Inflammatory macrophage treated with lipopolysaccharide for 4 hours (primary cell): ENCODE results near the gene ERN1.
A peak's percentile ranks its signal among the peaks of the same experiment; 100 is the strongest.

Experiments used
- DNase-seq: peaks from one replicate; pipeline ENCODE4 v3.0.0-alpha.2; 2020

Gene ERN1

DNA sequence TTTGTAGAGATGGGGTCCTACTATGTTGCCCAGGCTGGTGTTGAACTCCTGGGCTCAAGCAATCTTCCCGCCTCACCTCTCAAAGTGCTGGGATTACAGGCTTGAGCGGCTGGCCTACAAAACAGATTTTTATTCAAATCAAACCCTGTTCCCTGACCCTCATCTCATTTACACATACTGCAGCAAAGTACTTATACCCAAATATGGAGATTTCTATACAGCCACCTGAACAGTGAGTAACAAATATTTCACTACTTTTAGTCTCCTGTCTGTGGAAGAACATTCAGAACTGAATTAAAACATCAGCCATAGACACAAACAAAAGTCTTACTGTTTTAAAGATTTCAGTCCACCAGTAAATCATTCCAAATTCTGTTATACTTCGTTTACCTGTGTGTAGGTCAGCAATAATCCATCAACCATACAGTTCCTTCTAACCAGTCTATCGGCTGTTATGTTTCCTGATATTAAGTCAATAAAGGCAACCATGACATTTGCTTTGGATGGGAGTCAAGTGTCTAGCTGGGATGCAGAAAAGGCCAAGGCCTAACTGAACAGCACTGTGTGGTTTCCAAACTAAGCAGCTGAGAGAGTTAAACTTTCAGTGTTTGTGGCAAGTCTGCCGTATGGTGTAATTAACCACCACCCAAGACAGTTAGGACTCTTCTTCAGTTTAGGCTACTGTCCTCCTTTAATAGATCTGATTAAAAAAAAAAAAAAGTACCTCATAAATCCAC, 22.3 kb downstream of the ERN1 start:
- DNase-seq, result no peak

DNA sequence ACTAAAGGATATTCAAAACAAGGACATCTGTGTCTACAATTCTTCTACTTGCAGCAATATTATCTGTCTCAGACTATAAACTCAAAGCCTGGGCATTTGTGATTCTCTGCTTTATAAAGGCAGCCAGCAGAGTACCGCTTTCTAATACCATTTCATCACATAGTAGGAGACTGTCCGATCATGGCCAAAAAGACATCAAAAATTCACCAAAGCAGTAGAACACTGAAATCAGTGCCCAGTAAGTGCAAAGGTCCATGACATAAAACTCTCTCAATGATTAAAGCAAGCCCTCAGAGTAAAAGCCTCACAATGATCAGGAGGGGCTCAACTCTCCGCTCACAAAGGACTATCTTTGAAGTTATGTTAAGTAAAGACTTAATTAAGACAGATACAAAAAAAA, 23.0 kb downstream of the ERN1 start:
- DNase-seq, result no peak

DNA sequence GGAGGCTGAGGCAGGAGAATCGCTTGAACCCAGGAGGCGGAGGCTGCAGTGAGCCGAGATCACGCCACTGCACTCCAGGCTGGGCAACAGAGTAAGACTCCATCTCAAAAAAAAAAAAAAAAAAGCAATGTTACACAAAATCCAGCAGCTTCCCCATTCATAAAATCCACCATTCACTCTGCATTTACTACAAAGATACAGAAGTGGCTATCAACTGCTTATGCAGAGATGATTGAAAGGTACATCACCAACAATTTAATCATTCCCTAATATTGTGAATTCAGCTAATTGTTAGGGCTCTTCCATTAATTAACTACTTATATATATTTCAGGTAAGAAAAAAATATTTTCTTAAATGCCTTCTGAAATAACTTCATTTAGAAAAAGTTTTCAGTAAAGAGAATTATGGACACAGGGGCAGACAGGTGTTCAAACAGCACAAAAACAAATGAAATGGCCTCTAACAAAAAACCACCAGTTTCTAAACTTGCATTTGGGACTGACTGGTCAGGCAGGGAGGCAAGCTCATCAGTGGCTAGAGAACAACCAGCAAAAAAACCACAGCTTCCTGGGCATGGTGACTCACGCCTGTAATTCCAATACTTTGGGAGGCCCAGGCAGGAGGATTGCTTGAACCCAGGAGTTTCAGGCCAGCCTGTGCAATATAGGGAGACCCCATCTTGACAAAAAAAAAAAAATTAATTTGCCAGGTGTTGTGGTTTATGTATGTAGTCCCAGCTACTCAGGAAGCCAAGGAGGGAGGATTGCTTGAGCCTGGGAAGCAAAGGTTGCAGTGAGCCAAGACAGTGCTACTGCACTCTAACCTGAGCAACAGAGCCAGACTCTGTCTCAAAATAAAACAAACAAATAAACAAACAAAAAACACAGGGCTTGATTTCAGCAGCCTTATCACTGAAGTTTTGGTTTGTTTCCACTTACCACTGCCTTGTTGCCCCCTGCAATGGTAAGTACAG, 26.3 kb downstream of the ERN1 start:
- DNase-seq, result peak; percentile 53

DNA sequence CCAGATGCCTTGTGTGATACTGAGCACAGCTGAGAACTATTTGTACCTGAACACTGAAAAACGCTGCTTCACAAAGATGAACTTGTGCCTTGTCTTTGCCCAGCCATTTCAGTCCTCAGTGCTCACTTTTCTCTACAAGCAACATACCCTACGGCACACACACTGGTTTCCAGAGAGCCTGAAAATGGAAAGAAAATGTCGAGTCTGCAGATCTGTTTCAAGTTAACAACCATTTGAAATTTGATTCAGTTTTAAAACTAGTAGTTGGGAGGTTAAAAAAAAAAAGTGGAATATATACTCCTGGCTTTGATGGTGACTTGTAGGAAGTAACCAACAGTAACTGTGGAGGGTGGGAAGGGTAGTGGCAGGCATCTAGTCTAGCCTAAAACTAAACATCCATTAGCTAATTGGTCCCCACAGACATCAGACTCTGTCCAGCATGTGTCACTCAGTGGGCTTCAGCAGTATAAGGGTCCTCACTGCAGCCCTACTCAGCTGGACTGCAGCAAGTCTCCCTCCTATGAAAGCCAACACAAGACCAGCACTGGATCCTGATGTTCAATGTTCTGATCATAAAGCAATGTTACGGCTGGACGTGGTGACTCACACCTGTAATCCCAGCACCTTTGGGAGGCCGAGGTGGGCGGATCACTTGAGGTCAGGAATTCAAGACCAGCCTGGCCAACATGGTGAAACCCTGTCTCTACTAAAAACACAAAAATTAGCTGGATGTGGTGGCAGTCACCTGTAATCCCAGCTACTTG, 27.1 kb downstream of the ERN1 start:
- DNase-seq, result no peak

DNA sequence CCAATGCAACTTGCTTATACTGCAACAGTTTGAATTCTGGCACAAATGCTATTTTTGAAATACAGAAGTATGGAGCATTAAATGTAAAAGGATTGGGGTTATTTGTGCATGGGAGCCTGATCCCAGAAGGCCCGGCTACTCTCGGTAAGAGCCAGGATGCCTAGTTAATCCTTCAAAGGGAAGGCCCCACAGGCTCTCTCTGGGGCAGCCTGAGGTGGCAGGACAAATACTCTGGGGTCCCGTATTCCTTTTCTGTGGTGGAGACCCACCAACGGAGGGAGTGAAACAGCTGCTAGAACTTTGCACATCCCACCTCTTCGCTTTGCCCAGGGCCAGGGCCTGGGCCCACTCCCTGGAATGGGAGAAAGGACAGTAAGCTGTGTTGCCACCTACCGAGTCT, 30.4 kb downstream of the ERN1 start:
- DNase-seq, result no peak

DNA sequence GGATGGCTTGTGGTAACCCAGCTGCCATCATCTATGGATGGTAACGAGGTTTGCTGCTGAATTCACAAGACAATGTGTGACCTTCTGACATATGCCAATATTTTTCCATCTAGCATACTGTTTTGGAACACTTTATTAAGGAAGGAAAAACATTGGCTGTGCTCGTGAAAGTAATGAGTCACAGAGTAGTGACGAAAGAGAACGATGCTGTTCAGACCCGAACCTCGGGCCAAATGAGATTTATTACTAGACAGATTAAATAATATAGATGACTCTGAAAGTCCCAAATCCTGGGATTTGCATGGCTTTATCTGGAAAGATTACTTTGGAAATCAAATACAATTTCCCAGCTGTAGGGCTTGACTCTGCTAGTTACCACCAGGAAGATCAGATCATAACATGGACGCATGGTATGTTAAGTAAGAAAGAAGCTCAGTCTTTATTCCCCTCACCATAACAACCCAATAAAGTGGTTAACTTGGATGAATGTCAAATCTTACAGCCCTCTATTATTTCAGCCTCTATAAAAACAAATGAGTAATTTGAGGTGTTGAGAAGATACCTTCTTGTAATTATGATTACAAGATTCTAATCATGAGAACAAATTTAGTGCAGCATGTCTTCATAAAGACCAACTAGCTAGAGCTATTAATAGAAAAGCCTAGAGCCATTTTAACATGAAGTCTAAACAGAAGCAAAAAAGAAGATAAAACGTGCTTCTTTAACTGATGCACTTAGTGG, 32.6 kb downstream of the ERN1 start:
- DNase-seq, result peak; percentile 26

DNA sequence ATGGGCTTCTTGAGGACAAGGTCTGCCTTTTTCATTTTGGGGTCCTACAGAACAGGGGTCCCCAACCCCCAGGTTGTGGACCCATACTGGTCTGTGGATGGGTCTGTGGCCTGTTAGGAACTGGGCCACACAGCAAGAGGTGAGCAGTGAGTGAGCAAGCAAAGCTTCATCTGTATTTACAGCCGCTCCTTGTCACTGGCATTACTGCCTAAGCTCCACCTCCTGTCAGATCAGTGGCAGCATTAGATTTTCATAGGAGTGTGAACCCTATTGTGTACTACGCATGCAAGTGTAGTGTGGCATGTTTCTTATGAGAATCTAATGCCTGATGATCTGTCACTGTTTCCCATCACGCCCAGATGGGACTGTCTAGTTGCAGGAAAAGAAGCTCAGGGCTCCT, 33.9 kb downstream of the ERN1 start:
- DNase-seq, result no peak

DNA sequence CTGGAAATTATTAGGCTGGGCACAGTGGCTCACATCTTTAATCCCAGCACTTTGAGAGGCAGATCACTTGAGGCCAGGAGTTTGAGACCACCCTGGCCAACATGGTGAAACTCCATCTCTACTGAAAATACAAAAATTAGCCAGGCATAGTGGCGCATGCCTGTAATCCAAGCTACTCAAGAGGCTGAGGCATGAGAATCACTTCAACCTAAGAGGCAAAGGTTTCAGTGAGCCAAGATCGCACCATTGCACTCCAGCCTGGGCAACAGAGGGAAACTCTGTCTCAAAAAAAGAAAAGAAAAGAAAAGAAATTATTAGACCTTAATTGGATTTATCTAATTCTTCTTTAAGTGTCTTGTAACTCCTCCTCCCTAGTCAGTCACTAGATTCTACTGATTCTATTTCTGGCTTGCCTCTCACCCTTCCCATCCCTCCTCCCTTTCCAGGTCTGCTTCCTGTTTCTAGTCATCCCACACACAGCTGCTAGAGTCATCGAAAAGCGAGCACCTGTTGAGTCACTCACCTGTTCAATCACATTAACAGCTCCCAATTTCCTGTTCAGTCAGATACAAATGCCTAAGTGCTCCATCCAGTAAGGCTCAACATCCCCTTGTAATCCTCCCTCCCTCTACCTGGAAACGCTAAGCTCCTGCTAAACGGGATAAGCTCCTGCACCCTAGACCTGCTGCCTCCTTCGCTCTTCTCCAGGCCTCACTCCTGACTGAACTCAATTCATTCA, 34.6 kb downstream of the ERN1 start:
- DNase-seq, result no peak

DNA sequence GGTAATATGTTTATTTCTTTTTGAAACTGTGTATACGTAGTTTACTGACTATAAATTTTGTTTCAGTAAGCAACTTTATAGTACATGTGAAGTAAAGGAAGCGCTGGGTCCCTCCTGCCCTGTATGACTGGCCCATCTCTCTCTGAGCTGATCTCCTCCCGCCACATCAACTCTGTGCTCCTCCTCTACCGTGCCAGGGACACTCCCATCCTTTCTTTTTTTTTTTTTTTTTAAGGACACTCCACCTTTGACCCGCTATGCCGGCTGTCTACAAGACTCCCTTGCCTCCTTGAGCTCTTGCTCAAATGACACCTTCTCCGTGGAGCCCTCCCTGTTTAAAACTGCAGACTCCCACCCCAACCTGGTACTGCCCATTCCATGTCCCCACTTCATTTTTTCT, 35.5 kb downstream of the ERN1 start:
- no peak for DNase-seq

DNA sequence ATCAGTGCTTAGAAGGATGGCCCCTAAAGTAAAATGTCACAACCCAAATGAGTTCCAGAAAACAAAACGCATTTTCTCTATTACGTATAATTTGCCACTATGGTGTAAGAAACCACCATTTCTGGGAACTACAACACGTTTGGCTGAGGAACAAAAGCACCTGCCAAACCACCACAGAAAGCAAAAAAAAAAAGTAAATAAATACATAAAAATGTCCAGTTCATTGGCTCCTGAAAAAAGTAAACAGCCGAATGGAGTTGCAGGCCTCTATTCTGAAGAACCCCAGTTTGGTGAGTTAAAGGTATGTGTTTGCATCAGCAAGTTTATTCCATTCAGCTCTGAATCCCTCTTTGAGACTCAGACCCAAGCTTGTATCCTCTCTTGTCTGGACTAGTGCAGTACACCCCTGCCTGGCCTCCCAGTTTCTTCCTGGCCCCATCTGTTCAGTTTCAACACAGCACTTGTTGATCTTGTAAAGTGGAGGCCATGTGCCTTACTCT, 36.9 kb downstream of the ERN1 start:
- no peak for DNase-seq

DNA sequence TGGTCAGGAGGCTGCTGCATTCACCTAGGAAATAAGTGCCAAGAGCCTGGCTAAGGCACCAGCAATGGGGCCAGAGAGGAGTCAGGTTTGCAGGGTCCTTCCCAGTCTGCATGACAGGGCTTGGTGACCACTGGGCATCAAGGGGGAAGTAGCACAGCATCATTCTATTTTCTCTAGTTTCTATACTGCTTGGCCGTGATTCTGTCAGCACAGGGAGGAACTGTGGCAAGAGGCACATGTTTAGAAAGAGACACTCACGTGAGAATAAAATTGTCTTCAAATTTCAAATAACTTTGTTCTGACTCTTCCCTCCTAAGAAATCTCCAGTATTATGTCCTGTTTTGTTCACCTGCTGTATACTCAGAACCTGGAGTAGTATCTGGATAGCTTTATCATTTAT, 37.8 kb downstream of the ERN1 start:
- peak; percentile 83 for DNase-seq

DNA sequence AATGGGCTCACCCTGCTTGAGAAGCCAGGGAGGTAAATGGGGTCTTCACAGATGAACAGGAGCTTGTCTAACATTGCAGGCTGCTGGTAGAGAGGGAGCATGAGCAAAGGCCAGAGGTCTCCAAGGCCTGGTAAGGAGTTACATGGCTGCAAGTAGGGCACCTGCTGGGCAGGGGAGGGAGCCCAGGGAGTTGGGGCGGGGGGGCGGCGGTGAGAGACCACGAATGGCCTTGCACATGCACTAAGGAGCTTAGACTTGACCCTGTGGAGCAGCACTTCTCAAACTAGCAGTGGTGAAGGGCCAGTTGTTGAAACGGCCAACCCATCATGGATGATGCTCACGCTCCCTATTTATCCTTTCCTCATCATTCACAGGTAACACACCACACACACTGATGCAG, 38.4 kb downstream of the ERN1 start:
- no peak for DNase-seq

DNA sequence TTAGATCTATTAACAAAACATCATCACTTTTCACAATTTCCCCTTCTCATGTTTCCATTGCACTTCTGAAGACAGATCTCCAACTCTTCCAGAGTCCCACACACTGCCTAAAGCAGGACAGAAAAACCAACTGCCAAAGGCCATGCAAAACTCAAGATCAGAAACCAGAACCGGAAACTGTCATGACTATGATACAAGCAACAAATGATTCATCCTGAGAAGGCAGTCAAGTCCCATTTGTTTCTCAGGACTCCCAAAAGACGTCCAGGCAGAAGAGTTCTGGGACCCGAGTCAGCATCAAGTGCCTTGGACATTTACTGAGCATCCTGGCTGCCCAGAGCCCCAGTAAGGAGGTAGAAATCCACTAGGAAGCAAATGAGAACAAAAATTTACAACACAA, 38.8 kb downstream of the ERN1 start:
- peak; percentile 68 for DNase-seq

DNA sequence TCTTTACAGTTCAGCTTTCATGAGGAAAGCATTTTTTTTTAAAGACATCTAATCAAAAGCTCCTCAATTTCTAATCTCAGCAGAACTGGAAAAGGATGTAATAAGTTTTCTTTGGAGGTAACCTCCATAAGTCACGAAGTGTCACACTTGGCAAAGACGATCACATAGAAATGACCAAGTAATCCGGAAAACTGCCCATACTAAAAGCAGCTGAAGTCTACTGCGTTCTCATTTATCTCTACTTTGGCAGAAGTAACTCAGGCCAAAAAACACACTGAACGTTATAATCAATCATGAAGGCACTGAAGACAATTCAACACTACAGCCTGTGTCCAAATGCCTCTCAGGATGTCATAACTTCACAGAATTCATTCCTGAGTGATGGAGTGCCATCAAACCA, 39.8 kb downstream of the ERN1 start:
- no peak for DNase-seq

DNA sequence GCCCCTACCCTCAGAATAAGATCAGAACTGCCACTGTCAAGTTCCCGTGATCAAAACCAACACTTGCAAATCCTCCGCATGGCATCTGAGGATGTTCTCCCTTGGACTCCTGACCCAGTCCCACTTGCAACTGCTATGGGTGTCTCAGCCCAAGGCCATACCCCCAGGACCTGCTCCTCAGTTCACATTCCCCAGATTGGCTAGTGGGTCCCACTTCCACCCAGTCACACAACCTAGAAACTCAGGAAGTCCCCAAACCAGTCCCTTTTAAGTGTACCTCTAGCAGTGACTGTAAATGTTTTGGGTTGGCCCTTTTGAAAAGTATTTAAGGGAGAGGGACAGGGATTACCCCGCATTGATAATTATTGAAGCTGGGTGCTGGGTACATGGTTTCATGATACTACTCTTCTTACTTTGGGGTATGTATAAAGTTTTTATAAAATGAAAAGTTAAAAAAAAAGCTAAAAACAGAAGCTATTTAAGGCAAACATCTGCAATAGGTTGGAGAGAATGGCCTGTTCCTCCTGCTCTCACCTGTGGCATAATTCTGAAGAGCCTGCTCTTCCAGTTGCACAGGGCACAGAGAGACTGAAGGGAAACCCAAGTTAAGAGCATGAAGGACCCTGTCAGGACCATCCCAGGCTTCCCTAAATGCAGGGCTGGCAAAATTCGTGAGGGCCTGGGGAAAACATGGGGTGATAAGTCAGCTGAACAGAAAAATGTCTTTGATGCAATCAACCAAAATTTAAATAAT, 42.5 kb downstream of the ERN1 start:
- DNase-seq, result no peak

DNA sequence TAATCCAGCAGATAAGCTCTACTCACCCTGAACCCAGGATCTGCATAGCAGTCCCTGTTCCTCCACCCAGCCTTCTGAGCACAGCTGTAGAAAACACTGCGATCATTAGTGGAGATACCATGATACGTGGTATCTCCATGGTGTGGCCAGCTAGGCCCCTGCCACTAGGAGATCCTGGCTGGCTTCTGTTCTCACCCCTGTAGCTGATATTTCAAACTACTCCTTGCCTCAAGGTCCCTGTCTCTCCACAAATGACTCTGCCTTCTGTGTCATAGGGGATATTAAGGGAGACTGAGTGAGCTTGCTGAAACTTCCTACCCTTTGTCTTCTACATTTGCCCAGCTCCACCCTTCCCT, 44.3 kb downstream of the ERN1 start:
- no peak for DNase-seq

DNA sequence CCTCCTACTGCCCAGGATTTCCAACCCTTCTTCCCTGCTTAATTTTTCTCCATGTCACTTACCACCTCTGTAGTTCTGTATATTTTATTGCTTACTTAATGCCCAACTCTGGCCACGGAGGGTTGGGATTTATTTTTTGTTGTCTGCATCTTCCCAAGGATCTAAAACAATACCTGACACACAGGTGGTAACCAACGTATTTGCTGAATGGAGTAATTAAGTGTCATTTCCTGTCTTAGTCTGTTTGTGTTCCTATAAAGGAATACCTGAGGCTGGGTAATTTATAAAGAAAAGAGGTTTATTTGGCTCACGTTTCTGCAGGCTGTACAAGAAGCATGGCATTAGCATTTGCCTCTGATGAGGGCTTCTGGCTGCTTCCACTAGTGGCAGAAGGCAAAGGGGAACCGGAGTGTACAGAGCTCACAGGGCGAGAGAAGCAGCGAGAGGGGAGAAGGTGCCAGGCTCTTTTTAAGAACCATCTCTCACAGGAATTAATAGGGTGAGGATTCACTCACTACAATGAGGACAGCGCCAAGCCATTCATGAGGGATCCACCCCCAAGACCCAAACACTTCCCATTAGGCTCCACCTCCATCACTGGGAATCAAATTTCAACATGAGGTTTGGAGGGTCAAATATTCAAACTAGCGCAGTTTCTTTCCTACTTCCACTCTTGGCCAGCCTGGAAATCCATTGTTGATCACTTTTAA, 44.8 kb downstream of the ERN1 start:
- DNase-seq, result no peak

DNA sequence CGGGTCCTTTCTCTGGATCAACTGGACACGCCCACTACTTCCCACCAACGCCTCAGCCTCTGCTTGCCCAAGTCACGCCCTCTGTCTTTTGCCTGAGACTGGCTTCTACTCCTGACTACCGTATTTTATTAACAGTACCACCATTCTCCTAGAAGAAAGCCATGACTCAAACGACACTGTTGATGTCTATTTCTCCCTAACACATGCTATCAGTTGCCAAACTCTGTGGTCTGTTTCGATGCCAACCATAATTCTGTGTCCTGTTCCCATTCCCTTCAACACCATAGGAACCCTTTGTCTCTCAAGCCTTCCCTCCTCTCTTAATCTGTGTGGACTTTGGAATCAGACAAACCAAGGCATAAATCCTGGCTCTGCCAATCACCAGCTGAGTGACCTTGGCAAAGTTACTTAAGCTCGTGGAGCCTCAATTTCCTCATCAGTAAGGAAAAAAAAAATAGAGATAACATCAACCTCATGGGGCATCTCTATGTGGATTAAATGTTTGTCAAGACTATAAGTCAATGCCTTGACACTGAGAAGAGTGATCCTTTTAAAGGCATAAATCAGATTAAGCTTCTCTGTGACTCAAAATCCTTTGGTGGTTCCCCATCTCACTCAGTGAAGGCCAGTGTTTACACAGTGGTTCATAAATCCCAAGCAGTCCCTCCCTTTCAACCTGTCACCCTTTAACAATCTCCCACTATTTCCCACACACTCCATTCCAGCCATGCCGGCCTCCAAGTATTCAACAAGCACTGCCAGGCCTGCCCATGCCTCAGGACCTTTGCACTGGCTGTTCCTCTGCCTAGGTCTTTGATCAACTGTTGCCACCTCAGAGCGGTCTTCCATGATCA, 45.6 kb downstream of the ERN1 start:
- DNase-seq, result peak; percentile 64

DNA sequence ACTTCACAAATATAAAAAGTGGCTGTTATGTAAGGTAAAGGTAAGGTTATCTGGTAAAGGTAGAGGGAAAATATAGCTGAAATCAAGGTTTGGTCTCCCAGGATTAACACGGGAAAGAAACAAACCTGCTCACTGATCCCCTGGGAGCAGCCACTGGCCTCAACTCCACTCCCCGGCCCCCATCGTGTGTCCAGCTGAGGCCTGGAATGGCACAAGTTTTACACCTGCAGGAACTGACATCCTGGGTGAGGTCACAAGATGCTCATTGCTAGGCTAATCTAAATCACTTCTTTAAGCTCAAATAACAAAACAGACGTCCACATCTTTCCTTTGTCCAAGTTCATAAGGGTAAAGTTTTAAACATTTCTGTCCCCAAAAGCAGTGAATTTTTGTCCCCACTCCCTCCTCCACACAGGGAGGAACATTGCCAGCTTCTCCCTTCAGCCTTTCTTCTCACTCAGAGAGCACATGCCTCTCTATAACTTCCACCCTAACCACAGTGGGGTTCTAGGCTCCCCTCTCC, 46.3 kb downstream of the ERN1 start:
- DNase-seq, result no peak
